Vagina (tissue), 2 donors: Measurements from ENCODE around the gene TM7SF2.

Source experiments
- POLR2A ChIP-seq, 2 donors: fragments of 450-650 bp; IDR thresholded peaks; one replicate each; pipeline ENCODE4 v1.6.1; 2017; ENCODE audit warnings: antibody characterized with exemption in 2 of 2, mild to moderate bottlenecking in 2 of 2, moderate library complexity in 2 of 2
- TF ChIP-seq, protein P1 (sequence below), 3 experiments: fragments of 450-650 bp in 2 of 3; fragments of 200-600 bp in 1 of 3; sonication (generic) in 1 of 3; IDR thresholded peaks; one replicate each; pipeline ENCODE4 v1.5.1; 2017 to 2019; ENCODE audit warnings: antibody characterized with exemption in 3 of 3, mild to moderate bottlenecking in 2 of 3, moderate library complexity in 2 of 3

GRCh38 chr11:65087216-65087615 lies 24.5 kb upstream of the TM7SF2 start:
- no peak for TF ChIP-seq POLR2A (IDR thresholded peaks at IDR 0.05)
- TF ChIP-seq, protein P1, sequence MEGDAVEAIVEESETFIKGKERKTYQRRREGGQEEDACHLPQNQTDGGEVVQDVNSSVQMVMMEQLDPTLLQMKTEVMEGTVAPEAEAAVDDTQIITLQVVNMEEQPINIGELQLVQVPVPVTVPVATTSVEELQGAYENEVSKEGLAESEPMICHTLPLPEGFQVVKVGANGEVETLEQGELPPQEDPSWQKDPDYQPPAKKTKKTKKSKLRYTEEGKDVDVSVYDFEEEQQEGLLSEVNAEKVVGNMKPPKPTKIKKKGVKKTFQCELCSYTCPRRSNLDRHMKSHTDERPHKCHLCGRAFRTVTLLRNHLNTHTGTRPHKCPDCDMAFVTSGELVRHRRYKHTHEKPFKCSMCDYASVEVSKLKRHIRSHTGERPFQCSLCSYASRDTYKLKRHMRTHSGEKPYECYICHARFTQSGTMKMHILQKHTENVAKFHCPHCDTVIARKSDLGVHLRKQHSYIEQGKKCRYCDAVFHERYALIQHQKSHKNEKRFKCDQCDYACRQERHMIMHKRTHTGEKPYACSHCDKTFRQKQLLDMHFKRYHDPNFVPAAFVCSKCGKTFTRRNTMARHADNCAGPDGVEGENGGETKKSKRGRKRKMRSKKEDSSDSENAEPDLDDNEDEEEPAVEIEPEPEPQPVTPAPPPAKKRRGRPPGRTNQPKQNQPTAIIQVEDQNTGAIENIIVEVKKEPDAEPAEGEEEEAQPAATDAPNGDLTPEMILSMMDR (IDR thresholded peaks at IDR 0.05) = no peak
